Measurements from ENCODE around the gene MBD5.

Gene MBD5

DNA sequence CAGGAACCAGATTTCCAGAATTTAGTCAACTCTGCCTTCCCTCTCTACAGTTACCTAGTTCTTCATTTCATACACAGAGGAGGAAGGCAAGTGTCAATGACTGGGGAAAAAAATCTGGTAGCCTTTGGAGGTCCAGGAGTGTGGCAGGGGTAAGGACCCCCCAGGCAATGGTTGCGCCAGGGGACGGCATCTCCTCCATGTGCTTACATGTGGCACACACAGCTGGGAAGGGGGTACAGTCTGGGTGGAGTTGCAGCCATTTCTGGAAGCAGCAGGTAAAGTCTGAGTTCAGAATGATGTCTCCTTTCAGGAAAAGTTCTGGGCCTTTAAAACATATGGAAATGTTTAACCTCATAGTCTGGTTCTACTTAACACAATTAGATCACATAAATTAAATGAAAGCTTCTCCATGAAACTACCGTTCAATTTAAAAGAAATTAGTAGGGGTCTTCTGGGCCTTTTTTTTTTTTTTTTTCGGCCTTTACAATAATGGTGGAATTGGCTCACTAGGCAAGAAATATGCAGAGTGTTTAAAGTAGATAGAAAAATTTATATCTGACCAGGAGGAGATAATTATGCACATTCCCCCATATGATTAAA is 470.0 kb downstream of the MBD5 start:
- H3K27ac ChIP-seq: no peak overlapping the region
- no peaks in the 10 kb centered on the region for H3K79me2 ChIP-seq (ENCODE audit: insufficient read depth, low read depth)
- H3K36me3 ChIP-seq (ENCODE audit: insufficient read depth): no peaks in the 10 kb centered on the region
- no peak overlapping the region for H3K4me2 ChIP-seq
- no peak overlapping the region for H3K4me3 ChIP-seq (IDR thresholded peaks at IDR 0.05; ENCODE audit: insufficient read depth, low read depth, low read length)
- no peak overlapping the region for H2AFZ ChIP-seq (ENCODE audit: low read depth)
- H4K20me1 ChIP-seq (ENCODE audit: insufficient read depth): no peaks in the 10 kb centered on the region
- no peaks in the 10 kb centered on the region for H3K4me1 ChIP-seq (ENCODE audit: low read depth, poor library complexity, severe bottlenecking)
- no peaks in the 10 kb centered on the region for H3K27me3 ChIP-seq (ENCODE audit: insufficient read depth, low read depth)
- H3K9ac ChIP-seq: no peak overlapping the region
- TF ChIP-seq, protein P1, sequence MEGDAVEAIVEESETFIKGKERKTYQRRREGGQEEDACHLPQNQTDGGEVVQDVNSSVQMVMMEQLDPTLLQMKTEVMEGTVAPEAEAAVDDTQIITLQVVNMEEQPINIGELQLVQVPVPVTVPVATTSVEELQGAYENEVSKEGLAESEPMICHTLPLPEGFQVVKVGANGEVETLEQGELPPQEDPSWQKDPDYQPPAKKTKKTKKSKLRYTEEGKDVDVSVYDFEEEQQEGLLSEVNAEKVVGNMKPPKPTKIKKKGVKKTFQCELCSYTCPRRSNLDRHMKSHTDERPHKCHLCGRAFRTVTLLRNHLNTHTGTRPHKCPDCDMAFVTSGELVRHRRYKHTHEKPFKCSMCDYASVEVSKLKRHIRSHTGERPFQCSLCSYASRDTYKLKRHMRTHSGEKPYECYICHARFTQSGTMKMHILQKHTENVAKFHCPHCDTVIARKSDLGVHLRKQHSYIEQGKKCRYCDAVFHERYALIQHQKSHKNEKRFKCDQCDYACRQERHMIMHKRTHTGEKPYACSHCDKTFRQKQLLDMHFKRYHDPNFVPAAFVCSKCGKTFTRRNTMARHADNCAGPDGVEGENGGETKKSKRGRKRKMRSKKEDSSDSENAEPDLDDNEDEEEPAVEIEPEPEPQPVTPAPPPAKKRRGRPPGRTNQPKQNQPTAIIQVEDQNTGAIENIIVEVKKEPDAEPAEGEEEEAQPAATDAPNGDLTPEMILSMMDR (conservative IDR thresholded peaks at IDR 0.05; ENCODE audit: low read depth, low read length): no peak

DNA sequence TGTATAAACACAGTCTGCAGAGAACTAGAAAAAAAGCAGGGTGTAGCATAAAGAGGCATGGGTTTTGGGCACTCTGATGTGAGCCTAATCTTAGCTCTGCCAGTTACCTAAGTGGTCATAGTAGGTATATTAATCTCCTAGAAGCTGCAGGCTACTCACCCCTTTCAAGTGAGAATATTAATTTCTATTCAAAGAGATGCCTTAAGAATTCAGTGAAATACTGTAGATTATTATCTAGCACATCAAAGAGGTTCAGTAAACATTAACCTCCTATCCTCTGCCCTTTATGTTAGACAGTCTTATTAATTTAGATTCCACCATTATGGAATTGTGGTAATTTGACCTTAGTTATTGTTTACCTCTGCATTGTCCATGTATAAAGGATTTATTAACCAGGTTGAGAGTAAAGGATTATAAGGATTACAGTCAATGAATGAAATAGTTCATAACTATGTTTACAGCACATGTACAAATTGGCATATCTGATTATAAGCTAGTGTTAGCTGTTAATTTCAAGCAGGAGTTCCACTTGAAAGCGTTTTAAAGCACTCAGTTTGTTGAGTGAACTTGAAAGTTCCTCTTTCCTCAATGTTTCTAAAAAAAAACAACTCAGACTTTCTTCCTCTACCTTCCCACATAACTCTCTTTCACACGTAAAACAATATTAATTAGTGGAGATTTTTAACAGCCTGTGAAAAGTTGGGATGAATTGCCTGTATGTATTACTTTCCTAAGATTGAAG is 473.1 kb downstream of the MBD5 start:
- H2AFZ ChIP-seq (ENCODE audit: low read depth): no peak overlapping the region
- H3K4me3 ChIP-seq (IDR thresholded peaks at IDR 0.05; ENCODE audit: insufficient read depth, low read depth, low read length): no peak overlapping the region
- TF ChIP-seq, protein P1 (conservative IDR thresholded peaks at IDR 0.05; ENCODE audit: low read depth, low read length): no peak
- H4K20me1 ChIP-seq (ENCODE audit: insufficient read depth): no peaks in the 10 kb centered on the region
- H3K27me3 ChIP-seq (ENCODE audit: insufficient read depth, low read depth): no peaks in the 10 kb centered on the region
- H3K79me2 ChIP-seq (ENCODE audit: insufficient read depth, low read depth): no peaks in the 10 kb centered on the region
- no peaks in the 10 kb centered on the region for H3K36me3 ChIP-seq (ENCODE audit: insufficient read depth)
- no peak overlapping the region for H3K4me2 ChIP-seq
- no peak overlapping the region for H3K27ac ChIP-seq
- no peaks in the 10 kb centered on the region for H3K4me1 ChIP-seq (ENCODE audit: low read depth, poor library complexity, severe bottlenecking)
- H3K9ac ChIP-seq: no peak overlapping the region

- no peak overlapping the region for H3K4me2 ChIP-seq
- H2AFZ ChIP-seq (ENCODE audit: low read depth): no peak overlapping the region
- TF ChIP-seq, protein P1 (conservative IDR thresholded peaks at IDR 0.05; ENCODE audit: low read depth, low read length): no peak
- H3K9ac ChIP-seq: no peak overlapping the region
- H4K20me1 ChIP-seq (ENCODE audit: insufficient read depth): no peaks in the 10 kb centered on the region
- H3K27me3 ChIP-seq (ENCODE audit: insufficient read depth, low read depth): no peaks in the 10 kb centered on the region
- H3K36me3 ChIP-seq (ENCODE audit: insufficient read depth): no peaks in the 10 kb centered on the region
- H3K4me1 ChIP-seq (ENCODE audit: low read depth, poor library complexity, severe bottlenecking): no peaks in the 10 kb centered on the region
- no peaks in the 10 kb centered on the region for H3K79me2 ChIP-seq (ENCODE audit: insufficient read depth, low read depth)
- H3K27ac ChIP-seq: no peak overlapping the region
- H3K4me3 ChIP-seq (IDR thresholded peaks at IDR 0.05; ENCODE audit: insufficient read depth, low read depth, low read length): no peak overlapping the region
Measured at GRCh38 chr2:148495586-148495985, 474.7 kb downstream of the MBD5 start.

- Histone ChIP-seq H2AFZ (ENCODE audit: low read depth) (no peak overlapping the region), H4K20me1 (ENCODE audit: insufficient read depth) (no peaks in the 10 kb centered on the region)
Measured at GRCh38 chr2:148501545-148501944, 480.7 kb downstream of the MBD5 start.

More at GRCh38 chr2:148501545-148501944, 480.7 kb downstream of the MBD5 start:
- no peak overlapping the region for H3K9ac ChIP-seq
- no peaks in the 10 kb centered on the region for H3K27me3 ChIP-seq (ENCODE audit: insufficient read depth, low read depth)
- H3K4me2 ChIP-seq: no peak overlapping the region
- H3K79me2 ChIP-seq (ENCODE audit: insufficient read depth, low read depth): no peaks in the 10 kb centered on the region
- H3K4me1 ChIP-seq (ENCODE audit: low read depth, poor library complexity, severe bottlenecking): no peaks in the 10 kb centered on the region
- no peak overlapping the region for H3K4me3 ChIP-seq (IDR thresholded peaks at IDR 0.05; ENCODE audit: insufficient read depth, low read depth, low read length)
- TF ChIP-seq, protein P1 (conservative IDR thresholded peaks at IDR 0.05; ENCODE audit: low read depth, low read length): no peak
- H3K27ac ChIP-seq: no peak overlapping the region
- H3K36me3 ChIP-seq (ENCODE audit: insufficient read depth): no peaks in the 10 kb centered on the region

Data from KMS-11 (cell line).